ENCODE measurements around the gene SLC35B3.
"Not testable (repeated sequence)": the region's sequence is repeated elsewhere in the genome, so short reads cannot be mapped to it uniquely, and the experiment has no call there.

Gene SLC35B3

DNA sequence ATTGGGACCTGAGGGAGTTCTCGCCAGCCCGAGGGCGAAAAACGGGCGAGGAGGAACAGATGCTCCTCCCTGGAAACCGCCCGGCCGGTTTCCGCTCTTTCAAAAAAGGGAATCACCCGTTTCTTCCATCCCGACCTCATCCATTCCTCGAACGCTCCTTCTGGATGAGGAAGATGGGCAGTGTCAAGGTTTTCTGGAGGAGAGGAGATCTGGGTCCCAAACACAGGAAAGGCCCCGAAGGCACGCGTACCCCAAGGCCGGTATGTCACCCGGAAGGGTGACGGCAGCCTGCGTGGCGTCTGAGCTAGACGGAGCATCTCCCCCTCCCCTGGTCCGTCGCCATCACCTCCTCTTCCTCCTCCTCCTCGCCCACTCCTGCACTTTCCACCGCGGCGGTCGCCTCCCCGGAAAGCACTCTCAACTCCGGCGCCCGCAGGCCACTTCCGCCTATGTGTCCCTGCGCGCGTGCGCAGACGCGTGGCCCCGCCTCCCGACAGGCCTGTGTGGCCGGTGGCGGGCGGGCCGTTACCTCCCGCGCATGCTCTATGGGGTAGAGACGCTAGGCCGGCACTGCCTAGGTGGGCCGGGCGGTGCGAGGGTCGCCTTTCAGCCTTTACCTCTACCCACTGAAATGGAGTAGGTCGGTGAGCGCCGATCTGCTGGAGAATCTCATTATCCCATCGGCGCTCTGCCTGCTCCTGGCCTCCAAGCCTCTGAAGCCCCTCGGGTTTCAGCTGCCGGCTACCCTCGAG is at the start of gene SLC35B3:
TSS of gene SLC35B3 (minus strand) at position 453 of the 752 bp plus-strand sequence.
- peak; percentile 97 for DNase-seq

DNA sequence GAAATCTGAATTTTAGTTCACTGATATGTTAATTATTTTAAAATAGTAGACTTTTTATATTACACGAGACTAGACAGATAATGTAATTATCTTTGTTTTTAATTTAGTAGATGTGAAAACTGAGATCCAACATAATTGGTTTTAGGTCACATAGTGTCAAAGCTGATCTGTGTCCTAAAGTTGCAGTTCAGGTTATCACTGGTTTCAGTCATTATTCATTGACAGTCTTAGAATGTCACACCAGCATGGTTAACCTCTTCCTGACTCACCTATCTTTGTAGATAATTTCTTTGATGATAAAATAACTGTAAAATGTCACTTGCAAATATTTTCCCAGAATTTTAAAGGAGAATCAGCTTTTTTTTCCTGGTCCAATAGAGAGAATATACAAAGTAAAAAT is 48.3 kb upstream of the SLC35B3 start:
- DNase-seq: no peak

DNA sequence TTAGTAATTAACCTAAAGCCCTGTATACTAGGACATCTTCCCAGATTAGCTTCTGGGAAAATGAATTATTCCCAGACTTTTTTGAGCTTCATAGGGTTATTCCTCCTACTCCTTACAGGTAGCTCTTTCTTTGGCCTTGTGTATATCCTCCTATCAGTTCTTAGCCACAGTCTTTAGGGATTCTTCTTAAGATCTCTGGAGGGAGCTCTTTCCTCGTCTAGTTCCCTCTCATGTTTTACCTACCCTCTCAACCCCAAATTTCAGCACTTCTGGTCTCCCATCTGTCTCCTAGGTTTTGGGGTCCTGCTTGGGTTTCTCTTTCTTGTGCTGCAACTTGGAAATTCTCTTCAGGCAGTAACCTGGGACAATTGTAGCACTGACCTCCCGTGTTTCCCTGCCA is 46.4 kb upstream of the SLC35B3 start:
- DNase-seq: no peak

DNA sequence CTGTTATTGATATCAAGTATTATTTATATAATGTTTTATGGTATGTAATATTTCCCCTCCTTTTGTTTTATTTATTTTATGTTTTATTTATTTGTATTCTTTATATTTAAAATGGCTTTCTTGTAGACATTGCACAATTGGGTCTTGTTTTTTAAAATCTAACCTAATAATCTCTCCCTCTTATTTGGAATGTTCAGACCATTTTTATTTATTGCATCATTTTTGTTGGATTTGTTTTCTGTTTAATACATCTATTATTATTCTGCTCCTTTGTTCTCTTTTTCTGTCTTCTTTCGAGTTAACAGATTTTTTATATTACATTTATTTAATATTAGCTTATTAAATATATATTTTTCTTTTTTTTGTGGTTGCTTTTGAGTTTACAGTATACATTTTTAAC is 43.1 kb upstream of the SLC35B3 start:
- no peak for DNase-seq

DNA sequence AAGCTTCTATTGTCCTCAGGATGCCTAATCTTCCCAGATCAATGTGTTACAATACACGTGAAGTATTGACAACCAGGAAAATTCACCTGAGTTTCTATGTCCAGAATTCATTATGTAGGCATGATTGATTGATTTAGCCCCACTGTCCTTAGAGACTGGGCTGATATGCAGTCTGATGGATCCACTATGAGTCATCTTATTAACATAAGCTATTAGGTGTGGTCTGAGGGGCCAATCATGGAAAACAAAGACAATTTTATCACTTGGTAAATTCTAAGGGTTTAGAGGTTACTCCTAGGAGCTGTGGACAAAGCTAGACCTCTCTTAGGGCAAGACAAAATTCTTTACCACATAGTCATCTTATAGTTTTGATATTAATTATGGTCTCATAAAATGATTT is 41.3 kb upstream of the SLC35B3 start:
- DNase-seq: no peak

DNA sequence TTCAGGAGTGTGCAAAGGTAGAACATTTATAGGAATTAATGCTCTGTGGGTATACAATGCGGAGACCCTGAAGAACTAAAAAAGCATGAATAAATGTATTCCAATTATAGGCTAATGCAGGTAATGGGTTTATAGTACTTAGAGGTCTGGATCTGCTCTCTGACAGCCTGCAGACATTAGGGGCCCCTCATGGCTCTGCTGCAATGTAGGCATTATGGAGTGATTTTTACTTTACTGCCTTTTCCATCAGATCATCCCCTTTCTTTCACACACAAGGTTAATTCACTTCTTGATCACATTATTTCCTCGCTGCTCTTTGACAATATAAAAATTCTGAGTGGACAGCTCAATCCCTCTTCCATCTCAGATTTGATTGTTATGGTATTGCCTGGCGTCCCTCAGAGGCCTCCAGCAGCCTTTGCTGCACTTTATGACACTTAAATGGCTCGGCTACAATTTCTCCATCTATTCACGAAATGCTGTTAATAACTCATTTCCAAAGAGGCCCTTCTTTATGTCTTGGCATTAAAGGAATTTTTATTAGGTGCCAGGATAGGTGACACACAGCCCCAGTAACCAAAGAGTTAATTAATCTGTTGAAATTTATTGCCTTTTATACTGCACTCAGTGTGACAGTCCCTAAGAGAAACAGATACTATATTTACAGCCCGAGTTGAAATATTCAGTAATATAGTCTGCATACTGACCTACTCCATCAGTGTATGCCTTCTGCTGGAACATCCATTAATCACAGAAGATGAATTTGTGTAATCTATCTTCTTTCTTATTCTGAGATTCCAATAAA is 33.4 kb upstream of the SLC35B3 start:
- no peak for DNase-seq

DNA sequence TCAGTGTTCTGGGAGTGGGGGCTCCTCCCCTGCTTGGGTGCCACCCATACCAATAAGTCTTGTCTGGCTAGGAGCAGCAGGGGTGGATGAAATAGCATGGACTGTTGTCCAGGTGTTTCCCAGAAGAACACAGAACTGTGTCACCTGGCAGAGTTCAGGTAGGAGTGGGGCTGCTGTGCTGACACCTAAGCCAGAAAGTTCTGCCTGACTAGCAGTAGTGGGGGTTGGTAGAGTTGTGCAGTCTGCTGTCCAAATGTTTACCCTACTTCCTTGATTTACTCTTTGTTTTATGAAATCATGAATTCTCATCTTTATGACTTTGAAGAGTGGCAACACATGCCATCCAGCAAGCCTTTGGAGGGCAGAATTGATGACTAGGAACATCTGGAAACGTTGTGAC is 27.3 kb upstream of the SLC35B3 start:
- DNase-seq: no peak

DNA sequence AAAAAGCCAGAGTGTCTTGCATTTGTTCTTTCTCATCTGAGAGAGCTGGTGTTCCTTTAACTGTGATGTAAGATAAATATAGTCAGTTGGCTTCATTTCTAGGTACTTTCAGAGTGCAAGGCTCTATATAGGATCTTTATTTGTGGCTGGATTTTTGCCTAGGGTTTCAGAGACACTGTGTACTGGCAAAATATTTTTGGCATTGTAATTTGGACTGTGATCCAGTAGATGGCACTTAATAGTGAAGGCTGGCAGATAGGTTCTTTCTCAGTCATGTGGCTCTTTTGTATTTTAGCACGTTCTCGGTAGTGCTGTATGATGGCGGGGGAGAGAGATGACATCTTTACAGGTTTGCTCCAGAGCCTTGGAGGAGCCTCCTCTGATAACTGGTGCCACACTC is 26.8 kb upstream of the SLC35B3 start:
- no peak for DNase-seq

DNA sequence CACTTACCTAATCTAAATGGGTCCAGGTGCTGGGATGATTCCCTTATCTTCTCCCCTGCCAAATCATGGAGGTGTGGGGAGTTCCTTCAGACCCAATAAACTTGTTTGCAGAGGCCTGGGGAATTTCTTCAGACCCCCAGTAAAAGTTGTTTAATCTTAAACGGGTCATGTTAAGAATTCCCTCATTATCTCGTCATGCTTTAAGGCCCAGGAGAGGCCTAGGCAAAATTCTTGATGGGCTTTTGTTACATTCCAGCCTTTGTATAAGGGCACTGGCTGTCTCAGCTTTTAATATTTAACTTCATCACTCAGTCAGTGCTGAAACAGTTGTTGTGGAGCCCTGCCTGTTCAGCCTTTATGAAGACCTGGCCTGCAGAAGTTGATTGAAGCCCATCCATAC is 11.0 kb upstream of the SLC35B3 start:
- DNase-seq: no peak

DNA sequence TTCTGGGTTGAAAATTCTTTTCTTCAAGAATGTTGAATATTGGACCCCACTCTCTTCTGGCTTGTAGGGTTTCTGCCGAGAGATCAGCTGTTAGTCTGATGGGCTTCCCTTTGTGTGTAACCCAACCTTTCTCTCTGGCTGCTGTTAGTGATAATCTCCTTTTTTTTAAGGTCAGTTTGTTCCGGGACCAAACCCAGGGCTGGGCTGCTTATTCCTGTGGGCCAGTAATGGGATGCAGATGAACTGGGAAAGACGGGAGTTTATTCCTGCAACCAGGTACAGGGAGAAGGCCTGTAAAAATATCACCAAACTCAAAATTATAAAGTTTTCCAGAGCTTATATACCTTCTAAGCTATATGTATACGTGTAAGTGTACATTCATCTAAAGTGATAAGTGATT is 10.6 kb upstream of the SLC35B3 start:
- DNase-seq: not testable (repeated sequence)

DNA sequence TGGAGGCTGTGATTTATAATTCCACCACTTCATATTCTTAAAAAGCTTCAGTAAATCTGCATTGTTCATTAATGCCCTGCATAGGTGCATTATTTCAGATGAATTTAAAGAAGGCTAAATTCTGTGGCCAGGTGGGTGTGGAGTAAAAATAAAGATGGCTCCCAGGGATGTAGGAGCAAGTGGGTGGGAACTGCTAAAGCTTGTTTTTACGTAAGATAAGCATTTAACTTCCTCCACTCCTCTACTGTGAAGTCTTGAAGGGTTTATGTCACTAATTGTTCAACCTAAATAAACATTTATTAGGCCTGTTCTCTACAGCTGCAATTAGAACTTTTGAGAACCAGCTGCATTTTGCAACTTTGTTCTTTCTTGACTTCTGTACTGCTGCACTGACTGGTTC is 6.8 kb upstream of the SLC35B3 start:
- no peak for DNase-seq

DNA sequence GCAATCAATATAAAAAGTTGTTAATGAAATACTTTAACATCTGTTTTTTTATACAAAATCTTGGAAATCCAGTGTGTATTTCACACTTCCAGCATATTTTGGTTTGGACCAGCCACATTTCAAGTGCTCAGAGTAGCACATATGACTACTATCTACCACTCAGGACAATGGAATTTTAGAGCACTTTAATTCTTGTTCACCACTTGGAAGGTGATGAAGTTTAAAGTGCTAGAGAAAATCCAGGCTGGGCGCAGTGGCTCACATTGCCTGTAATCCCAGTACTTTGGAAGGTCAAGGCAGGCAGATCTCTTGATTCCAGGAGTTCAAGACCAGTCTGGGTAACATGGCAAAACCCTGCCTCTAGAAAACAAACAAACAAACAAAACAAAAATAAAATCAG is 6.1 kb upstream of the SLC35B3 start:
- DNase-seq: no peak

DNA sequence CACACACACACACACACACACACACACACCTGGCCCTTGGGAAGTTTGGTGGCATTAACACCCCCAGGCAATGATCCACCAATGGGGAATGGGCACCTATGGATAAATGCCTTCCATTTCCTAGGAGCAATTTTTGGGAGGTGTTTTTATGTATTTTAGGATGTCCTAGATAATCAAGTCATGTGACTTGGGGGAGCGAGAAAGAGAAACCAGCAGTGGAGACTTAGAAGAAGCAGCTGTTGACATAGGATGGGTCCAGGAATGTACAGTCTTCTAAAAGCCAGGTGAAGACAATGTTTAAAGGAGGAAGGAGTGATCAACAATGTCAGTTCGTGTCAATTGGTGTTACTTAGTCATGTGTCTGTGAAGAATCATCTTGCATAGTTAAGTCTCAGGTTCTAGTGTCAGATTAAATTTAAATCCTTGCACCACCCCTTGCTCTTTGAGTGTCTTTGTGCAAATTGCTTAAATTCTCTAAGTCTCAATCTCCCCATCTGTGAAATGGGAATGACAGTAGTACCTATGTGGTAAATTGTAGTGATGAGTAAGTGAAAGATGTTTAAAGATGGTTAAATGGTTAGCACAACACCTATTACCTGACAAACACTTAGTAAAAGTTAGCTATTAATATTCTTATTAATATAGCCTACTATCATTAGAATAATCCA is 4.4 kb upstream of the SLC35B3 start:
- DNase-seq: no peak

DNA sequence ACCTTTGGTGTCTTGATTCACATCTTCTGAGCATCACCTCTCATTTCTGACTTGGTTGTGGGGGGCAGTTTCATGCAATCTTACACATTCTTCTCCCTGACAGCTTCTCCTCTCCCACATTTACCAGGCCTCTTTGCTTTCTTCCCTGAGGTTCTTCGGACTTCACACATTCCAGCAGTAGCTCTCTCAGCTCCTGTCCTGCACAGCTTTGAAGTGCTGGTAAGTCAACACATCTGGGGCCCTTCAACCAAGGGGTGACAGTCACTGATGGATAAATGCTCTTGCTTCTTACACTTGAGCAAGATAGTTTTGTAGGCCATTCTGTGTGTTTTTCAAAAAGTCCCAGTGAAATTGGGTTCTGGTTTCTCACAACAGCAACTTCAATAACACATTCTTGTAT is 2.5 kb upstream of the SLC35B3 start:
- no peak for DNase-seq

DNA sequence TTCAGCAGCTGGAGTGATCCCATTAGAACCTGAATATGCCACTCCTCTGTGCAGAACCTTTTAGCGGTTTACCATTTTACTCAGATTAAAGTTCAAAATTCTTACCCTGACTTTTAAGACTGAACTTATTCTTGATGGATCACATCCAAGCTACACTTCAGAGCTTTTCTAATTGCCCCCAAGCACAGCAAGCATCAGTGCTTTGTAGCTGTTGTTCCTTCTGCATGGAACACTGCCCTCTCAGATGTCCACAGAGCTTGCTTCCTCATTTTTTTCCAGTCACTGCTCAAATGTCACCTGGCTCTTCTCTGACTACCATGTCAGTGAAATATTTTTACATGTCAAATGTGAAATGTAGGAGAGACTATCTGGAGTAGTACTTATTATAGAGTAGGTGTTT is 1.6 kb upstream of the SLC35B3 start:
- no peak for DNase-seq

DNA sequence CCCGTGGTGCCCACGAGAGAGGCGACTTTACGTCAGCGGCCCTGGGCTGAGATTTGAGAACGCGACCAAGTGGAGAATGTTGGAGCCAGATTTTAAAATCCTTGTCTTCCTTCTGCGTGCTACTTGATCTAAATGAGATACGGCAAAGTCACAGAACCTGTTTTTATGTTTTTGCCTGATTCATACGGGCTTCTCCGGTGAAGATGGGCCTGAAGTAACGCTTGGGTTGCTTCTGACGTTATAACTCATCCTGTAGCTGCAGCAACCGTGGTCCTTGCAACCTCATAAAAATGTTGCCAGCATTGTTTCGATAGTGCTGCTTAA is 462 bp upstream of the SLC35B3 start:
- no peak for DNase-seq

DNA sequence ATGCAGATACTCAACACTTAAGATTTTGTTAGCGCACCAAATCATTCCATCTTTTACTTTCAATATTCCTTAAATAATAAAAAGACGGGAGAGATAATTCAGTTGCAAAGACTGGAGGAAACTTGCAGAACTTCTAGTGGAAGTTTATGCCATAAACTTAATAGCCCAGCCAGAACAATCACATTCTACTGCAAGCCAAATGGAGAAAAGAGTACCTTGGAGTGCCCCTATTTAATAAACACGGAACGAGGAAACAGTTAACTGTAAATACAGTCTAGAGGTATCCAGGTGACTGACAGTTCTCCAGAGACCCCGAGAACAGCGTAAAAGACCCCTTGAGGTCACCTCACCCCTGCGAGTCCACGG is 635 bp downstream of the SLC35B3 start:
- no peak for DNase-seq

DNA sequence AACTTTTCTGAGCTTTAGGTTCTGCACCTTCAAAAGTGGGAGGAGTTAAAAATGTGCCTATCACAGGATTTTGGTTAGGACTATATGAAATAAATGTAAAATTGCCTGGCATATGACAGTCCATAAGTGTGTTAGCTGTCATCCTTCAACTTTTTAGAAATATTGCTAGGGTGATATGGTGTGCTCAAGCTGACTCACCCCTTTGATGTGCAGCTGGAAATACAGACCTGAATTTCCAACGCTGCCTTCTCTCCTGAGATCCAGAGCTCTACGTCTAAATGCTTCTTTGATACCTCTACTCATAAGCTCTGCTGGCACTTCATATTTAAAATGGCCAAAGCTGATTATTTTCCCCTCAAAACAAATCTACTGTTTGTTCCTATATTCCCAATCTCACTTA is 2.7 kb downstream of the SLC35B3 start:
- DNase-seq: no peak

DNA sequence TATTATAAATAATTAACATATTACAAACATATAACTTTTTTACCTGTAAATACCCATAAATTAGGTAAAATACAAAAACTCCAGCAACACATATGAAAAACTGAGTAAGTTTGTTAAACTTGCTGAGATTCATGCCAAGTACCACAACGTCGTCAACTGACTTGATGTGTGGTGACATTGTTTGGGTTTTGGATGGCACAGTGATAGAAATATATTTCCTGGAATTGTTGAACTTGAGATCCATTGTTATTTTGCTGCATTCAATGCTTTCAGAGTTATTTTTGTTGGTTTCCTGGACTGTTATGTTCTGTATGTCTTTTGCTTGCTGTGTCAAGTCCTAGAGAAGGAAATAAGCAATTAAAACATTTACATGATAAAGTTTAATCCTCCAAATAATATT is 5.5 kb downstream of the SLC35B3 start:
- DNase-seq: no peak

DNA sequence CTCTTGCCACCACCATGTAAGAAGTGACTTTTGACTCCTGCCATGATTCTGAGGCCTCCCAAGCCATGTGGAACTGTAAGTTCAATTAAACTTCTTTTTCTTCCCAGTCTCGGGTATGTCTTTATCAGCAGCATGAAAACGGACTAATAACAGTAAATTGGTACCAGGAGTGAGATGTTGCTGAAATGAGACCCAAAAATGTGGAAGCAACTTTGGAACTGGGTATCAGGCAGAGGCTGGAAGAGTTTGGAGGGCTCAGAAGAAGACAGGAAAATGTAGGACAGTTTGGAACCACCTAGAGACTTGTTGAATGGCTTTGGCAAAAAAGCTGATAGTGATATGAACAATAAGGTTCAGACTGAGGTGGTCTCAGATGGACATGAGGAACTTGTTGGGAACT is 8.8 kb downstream of the SLC35B3 start:
- not testable (repeated sequence) for DNase-seq

DNA sequence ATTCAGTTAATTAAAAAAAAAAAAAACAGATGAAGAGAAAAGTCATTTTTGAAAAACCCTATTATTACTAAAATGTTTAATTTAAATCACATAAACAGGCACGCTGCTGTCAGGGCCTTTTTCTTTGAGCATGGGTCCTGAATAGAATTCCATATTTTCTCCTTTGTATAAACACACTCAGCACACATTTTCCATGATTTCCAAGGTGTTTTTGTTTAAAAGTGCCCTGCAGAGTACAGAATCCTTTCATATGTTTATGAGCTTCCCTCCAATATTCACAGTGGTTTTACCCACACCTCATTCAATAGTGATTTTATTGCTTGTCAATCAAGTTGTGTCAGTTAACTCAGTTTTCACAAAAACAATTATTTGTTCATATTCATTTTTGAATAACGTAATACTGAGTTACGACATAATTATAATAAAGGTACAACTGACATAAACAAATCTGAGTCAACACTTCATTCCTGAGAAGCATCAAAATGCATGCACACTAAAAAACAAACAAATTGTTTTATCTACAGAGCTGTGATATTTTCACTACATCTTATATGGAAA is 15.2 kb downstream of the SLC35B3 start:
- DNase-seq: no peak

DNA sequence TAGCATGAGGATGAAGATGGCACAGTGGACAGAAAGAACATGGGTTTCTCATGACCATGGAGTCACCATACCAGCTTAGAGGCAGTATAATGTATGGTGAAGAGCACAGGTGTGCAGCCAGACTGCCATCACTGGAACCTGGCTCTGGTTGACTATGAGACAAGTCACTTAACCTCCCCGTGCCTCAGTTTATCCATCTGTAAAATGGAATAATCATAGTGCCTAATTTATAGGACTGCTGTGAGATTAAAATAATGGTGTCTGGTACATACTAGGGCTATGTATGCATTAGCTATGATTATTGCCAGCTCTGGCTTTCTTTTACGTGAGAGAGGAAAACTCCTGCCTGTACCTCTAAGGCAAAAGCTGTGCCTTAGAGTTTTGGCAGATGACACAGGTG is 19.4 kb downstream of the SLC35B3 start:
- DNase-seq: no peak

DNA sequence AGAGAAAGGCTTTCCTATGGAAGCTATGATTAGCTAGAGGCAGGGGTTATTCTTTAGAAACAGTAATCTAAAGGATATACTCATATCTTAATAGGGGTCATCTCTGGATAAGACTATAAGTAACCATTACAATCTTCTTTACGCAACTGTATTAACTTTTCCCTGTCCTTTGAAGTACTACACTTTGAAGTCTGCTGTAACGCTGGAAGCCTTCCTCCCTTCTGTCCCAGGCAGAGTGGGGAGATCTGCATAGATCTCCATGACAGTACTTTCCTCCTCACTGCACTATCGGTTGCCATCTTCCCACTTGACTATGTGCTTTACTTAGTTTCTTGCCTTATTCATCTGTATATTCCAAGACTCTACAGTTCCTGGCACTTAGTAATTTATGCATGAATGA is 20.1 kb downstream of the SLC35B3 start:
- no peak for DNase-seq

DNA sequence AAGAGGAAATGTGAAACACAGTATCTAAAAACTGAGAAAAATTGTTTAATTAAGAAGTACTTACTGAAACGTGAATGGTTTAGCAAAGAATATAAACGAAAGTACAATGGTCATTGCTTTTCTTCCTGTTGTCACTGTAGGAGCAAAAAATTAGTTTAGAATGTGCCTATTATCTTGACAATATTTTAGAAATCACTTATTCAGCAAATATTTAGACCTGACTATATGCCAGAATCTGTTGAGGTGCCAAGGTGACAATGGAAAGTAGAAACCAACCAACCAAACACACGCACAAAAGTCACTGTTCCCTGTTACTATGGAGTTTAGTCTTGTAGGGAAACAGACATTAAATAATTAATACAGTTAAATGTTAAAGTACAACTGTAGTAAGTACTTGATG is 20.5 kb downstream of the SLC35B3 start:
- no peak for DNase-seq
